ENCODE results near the gene RFC5. TPM values are rescaled to one million over a fixed set of nuclear protein-coding genes. Genes with fewer than 3 reads are reported as not detected.

RFC5 gene, protein sequence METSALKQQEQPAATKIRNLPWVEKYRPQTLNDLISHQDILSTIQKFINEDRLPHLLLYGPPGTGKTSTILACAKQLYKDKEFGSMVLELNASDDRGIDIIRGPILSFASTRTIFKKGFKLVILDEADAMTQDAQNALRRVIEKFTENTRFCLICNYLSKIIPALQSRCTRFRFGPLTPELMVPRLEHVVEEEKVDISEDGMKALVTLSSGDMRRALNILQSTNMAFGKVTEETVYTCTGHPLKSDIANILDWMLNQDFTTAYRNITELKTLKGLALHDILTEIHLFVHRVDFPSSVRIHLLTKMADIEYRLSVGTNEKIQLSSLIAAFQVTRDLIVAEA
- total RNA-seq = 10 to 100 TPM; 39.7 to 41.0 TPM

GRCh38 chr12:118016424-118017264 lies at the start of gene RFC5:
Gene RFC5 (plus strand): TSS chr12:118016703. CDS start chr12:118016828, 125 bp downstream.
- Mint-ChIP-seq H3K9me3 (no peaks in the 10 kb centered on the region), H3K36me3 (ENCODE audit: low read depth) (peaks cover 36% of the 10 kb centered on the region), H3K27ac (peak within 1 kb of the TSS; percentile 84), H3K27me3 (peaks cover 4% of the 10 kb centered on the region), H3K4me1 (peaks cover 29% of the 10 kb centered on the region), H3K4me3 (peak within 1 kb of the TSS; percentile 84)
- POLR2A ChIA-PET = interaction anchor here (1.0 to 2.4 kb wide), 10 partner anchors 12 to 359 kb away, joined by 3 to 40 read pairs (median 6); partner anchors contain the start of genes PEBP1, SUDS3 and WSB2
- CTCF ChIA-PET = interaction anchor here (0.5 to 3.0 kb wide), 8 partner anchors 39 to 821 kb away, joined by 3 to 14 read pairs (median 4); partner anchors contain the start of genes KSR2 and SUDS3
- DNase-seq = peak; percentile 98

- H3K27me3 Mint-ChIP-seq = peaks cover 49% of the 10 kb centered on the region
- H3K4me1 Mint-ChIP-seq = peaks cover 6% of the 10 kb centered on the region
- POLR2A ChIA-PET = no interaction called here
- CTCF ChIA-PET = no interaction called here
- peaks cover 12% of the 10 kb centered on the region for H3K9me3 Mint-ChIP-seq
- peaks cover 8% of the 10 kb centered on the region for H3K36me3 Mint-ChIP-seq (ENCODE audit: low read depth)
- H3K4me3 Mint-ChIP-seq = no peak overlapping the region
- H3K27ac Mint-ChIP-seq = no peak overlapping the region
- DNase-seq = no peak
These were observed 49.5 kb upstream of the RFC5 start for GRCh38 chr12:117967043-117967442.

DNA sequence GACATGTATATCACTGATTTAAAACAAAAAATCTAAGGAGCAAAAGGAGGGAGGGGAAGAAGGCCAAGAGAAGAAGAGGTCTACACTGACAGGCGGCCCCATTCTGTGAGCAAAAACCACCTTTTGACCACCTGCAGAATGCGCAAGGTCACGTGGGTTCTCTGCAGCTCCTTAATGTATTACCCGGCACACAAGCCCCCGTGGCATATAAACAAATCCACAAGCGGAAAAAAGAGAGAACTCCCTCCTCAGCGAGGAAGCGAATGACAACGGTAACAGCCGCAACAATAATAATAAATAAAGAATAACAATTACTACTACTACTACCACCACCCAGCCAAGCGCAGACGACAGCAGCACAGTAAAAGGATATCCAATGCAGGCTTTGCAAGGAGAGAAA lies 49.0 kb upstream of the RFC5 start:
- CTCF ChIA-PET = no interaction called here
- Mint-ChIP-seq H3K27me3 (peaks cover 49% of the 10 kb centered on the region), H3K36me3 (ENCODE audit: low read depth) (peaks cover 8% of the 10 kb centered on the region), H3K9me3 (peaks cover 13% of the 10 kb centered on the region), H3K4me3 (no peak overlapping the region), H3K4me1 (peaks cover 6% of the 10 kb centered on the region), H3K27ac (no peak overlapping the region)
- POLR2A ChIA-PET = no interaction called here
- no peak for DNase-seq

- ChIA-PET POLR2A (no interaction called here), CTCF (no interaction called here)
- peaks cover 6% of the 10 kb centered on the region for H3K4me1 Mint-ChIP-seq
- H3K36me3 Mint-ChIP-seq (ENCODE audit: low read depth) = peaks cover 8% of the 10 kb centered on the region
- DNase-seq = no peak
- peaks cover 50% of the 10 kb centered on the region for H3K27me3 Mint-ChIP-seq
- H3K27ac Mint-ChIP-seq = no peak overlapping the region
- H3K9me3 Mint-ChIP-seq = peaks cover 15% of the 10 kb centered on the region
- H3K4me3 Mint-ChIP-seq = peak overlapping the region; percentile 68
These were observed 48.2 kb upstream of the RFC5 start for GRCh38 chr12:117968151-117968789.

DNA sequence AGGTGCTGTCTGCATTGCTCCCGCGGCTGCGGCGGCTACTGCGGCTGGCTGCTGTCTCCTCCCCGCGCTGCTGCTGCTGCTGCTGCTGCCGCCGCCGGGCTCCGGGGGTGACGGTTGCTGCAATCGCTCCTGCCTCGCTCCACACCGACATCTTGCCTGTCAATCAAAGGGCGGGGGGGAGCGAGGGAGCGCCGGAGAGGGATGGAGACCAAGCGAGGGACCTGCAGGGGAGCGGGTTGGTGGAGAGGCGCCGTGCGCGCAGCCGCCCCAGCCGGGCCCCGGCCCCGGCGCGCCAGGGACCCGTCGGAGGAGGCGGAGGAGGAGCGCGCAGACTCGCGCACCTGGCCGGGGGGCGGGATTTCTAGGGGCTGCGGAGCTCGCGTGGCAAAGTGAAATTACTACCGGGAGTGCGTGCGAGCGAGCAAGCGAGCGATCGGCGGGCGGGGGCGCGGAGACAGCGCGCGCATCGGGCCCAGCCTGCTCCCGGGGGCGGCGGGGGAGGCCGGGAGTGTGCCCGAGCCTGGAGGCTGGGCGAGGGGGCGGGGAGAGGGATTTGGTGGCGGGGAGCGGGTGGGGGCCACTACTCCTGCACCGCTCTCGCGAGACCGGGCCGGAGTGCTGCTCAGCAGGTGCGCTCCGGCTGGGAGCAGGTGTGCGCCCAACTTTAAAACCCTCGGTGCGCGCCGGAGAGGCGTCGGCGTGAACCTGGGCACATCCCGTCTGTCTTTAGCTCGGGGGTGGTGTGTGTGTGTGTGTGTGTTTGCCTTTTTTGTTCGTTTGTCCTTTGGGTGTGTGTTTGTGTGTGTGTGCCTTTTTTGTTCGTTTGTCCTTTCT lies 47.5 kb upstream of the RFC5 start, which contains the start of gene KSR2:
TSS of gene KSR2 (minus strand) at position 165 of the 834 bp plus-strand sequence. CDS start 735 bp downstream, outside the sequence.
- Mint-ChIP-seq H3K9me3 (peaks cover 15% of the 10 kb centered on the region), H3K4me3 (peak within 1 kb of the TSS; percentile 68), H3K27ac (no peak within 1 kb of the TSS), H3K27me3 (peaks cover 53% of the 10 kb centered on the region), H3K4me1 (peaks cover 6% of the 10 kb centered on the region), H3K36me3 (ENCODE audit: low read depth) (peaks cover 8% of the 10 kb centered on the region)
- ChIA-PET CTCF (interaction anchor here (1.2 kb wide), 1 partner anchor 47 kb away, joined by 3 read pairs; the partner anchor contains the start of gene RFC5), POLR2A (no interaction called here)
- peak; percentile 36 for DNase-seq

GRCh38 chr12:117970334-117970733 lies 46.2 kb upstream of the RFC5 start:
- Mint-ChIP-seq H3K9me3 (peaks cover 15% of the 10 kb centered on the region), H3K4me3 (no peak overlapping the region), H3K27me3 (peaks cover 51% of the 10 kb centered on the region), H3K27ac (no peak overlapping the region), H3K36me3 (ENCODE audit: low read depth) (peaks cover 8% of the 10 kb centered on the region), H3K4me1 (peaks cover 6% of the 10 kb centered on the region)
- ChIA-PET CTCF (no interaction called here), POLR2A (no interaction called here)
- no peak for DNase-seq

- Mint-ChIP-seq H3K9me3 (peaks cover 15% of the 10 kb centered on the region), H3K4me1 (peaks cover 6% of the 10 kb centered on the region), H3K27ac (no peak overlapping the region), H3K27me3 (peaks cover 34% of the 10 kb centered on the region), H3K36me3 (ENCODE audit: low read depth) (peaks cover 8% of the 10 kb centered on the region), H3K4me3 (no peak overlapping the region)
- DNase-seq = no peak
- ChIA-PET POLR2A (no interaction called here), CTCF (no interaction called here)
These were observed 44.2 kb upstream of the RFC5 start for GRCh38 chr12:117972301-117972700.

DNA sequence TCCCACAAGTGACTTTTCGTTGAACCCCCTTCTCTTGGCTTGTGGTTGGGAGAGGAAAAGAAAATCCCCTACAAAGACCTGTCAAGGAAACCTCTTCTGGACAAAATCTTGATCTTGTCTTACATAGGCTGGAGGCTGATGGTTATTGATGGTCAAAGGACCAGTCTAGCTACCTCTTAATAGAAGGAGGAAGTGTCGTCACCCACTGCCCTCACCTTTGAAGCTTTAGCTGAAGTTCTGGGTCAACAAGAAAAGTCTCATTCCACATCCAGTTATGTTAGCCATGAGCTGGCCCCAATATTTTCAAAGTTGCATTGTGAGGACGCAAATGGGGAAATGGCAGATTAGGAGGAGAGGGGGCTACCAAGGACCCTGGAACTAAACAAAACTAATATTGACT lies 41.5 kb upstream of the RFC5 start:
- ChIA-PET CTCF (no interaction called here), POLR2A (no interaction called here)
- H3K4me3 Mint-ChIP-seq = no peak overlapping the region
- peaks cover 15% of the 10 kb centered on the region for H3K27me3 Mint-ChIP-seq
- peaks cover 8% of the 10 kb centered on the region for H3K36me3 Mint-ChIP-seq (ENCODE audit: low read depth)
- no peaks in the 10 kb centered on the region for H3K4me1 Mint-ChIP-seq
- H3K27ac Mint-ChIP-seq = no peak overlapping the region
- H3K9me3 Mint-ChIP-seq = peaks cover 15% of the 10 kb centered on the region
- no peak for DNase-seq

GRCh38 chr12:117977373-117977772 lies 39.1 kb upstream of the RFC5 start:
- peaks cover 4% of the 10 kb centered on the region for H3K27me3 Mint-ChIP-seq
- POLR2A ChIA-PET = no interaction called here
- no peak overlapping the region for H3K27ac Mint-ChIP-seq
- H3K9me3 Mint-ChIP-seq = peaks cover 2% of the 10 kb centered on the region
- H3K36me3 Mint-ChIP-seq (ENCODE audit: low read depth) = no peaks in the 10 kb centered on the region
- H3K4me3 Mint-ChIP-seq = no peak overlapping the region
- DNase-seq = no peak
- no peaks in the 10 kb centered on the region for H3K4me1 Mint-ChIP-seq
- CTCF ChIA-PET = interaction anchor here (0.7 kb wide), 1 partner anchor 104 kb away, joined by 4 read pairs; no protein-coding TSS in a partner anchor

- ChIA-PET CTCF (no interaction called here), POLR2A (no interaction called here)
- Mint-ChIP-seq H3K27me3 (no peaks in the 10 kb centered on the region), H3K4me1 (no peaks in the 10 kb centered on the region), H3K4me3 (no peak overlapping the region), H3K27ac (no peak overlapping the region), H3K9me3 (no peaks in the 10 kb centered on the region), H3K36me3 (ENCODE audit: low read depth) (no peaks in the 10 kb centered on the region)
- DNase-seq = no peak
These were observed 35.9 kb upstream of the RFC5 start for GRCh38 chr12:117980616-117981015.

DNA sequence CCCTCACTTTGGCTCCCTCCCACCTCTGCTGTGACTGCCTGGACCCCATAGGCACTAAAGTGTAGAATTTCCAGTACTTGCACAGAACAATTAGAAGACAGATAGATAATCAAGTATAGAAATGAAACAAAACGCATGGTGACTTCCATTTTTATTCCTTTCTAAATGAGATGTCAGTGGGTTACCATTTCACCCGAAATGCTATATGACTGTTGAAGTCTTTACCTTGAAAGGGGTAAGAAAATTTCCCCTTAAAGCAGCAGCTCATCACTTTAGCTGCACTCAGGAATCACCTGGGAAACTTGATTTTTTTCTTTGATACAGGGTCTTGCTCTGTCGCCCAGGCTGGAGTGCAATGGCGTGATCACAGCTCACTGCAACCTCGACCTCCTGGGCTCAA lies 35.2 kb upstream of the RFC5 start:
- H3K4me3 Mint-ChIP-seq = no peak overlapping the region
- ChIA-PET CTCF (no interaction called here), POLR2A (interaction anchor here (0.6 kb wide), 1 partner anchor 45 kb away, joined by 5 read pairs; no protein-coding TSS in a partner anchor)
- H3K27ac Mint-ChIP-seq = no peak overlapping the region
- H3K9me3 Mint-ChIP-seq = no peaks in the 10 kb centered on the region
- no peaks in the 10 kb centered on the region for H3K27me3 Mint-ChIP-seq
- no peaks in the 10 kb centered on the region for H3K36me3 Mint-ChIP-seq (ENCODE audit: low read depth)
- no peak for DNase-seq
- H3K4me1 Mint-ChIP-seq = no peaks in the 10 kb centered on the region

- no peak overlapping the region for H3K4me3 Mint-ChIP-seq
- H3K4me1 Mint-ChIP-seq = no peaks in the 10 kb centered on the region
- H3K27me3 Mint-ChIP-seq = no peaks in the 10 kb centered on the region
- DNase-seq = no peak
- H3K9me3 Mint-ChIP-seq = peaks cover 3% of the 10 kb centered on the region
- CTCF ChIA-PET = no interaction called here
- H3K27ac Mint-ChIP-seq = no peak overlapping the region
- H3K36me3 Mint-ChIP-seq (ENCODE audit: low read depth) = no peaks in the 10 kb centered on the region
- POLR2A ChIA-PET = no interaction called here
These were observed 31.3 kb upstream of the RFC5 start for GRCh38 chr12:117985182-117985581.
